ENCODE results near the gene MGLL. TPM values are rescaled to one million over a fixed set of nuclear protein-coding genes. Genes with fewer than 3 reads are reported as not detected.

MGLL gene
- total RNA-seq, result under 1 TPM; 0.10 to 0.25 TPM

DNA sequence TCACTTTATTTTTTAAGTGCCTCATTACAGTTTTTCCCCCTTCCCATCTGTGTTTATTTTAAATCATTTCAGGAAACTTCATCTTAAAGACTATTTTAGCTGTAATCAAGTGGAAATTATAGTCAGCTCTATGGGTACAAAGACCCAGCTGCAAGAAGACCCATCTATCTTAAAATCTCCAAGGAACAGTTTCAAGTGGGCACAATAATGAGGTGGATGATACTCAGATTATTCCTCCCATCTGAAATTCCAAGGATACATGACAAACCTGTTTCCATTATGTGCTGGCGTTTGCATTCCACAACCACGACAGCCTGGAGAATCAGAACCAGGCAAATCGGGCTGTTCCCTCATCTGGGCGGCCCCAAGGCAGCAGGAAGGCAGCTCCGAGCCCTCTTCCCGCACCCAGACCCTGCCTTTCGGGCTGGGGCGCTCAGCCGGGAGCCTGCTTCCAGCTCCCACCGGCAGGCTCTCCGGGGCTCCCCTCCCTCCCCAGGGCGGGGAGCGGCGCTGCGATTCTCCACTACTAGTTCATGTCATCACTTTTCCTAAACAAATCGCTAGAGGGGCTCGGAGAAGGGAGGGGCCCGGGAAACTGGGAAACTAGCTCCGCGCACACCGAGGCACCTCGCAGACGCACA, at the start of gene MGLL:
TSS of gene MGLL (minus strand) at position 475 of the 641 bp plus-strand sequence. CDS start at position 278, 197 bp downstream.
- no peak for DNase-seq
- H3K4me3 Mint-ChIP-seq, result peak within 1 kb of the TSS; percentile 76
- peaks cover 57% of the 10 kb centered on the region for H3K27me3 Mint-ChIP-seq
- ChIA-PET CTCF (interaction anchor here (1.0 to 1.3 kb wide), 2 partner anchors 11 to 125 kb away, joined by 3 to 4 read pairs; no protein-coding TSS in a partner anchor), POLR2A (no interaction called here)
- no peaks in the 10 kb centered on the region for H3K9me3 Mint-ChIP-seq
- H3K4me1 Mint-ChIP-seq, result peaks cover 18% of the 10 kb centered on the region
- no peak within 1 kb of the TSS for H3K27ac Mint-ChIP-seq
- H3K36me3 Mint-ChIP-seq (ENCODE audit: low read depth), result no peaks in the 10 kb centered on the region

DNA sequence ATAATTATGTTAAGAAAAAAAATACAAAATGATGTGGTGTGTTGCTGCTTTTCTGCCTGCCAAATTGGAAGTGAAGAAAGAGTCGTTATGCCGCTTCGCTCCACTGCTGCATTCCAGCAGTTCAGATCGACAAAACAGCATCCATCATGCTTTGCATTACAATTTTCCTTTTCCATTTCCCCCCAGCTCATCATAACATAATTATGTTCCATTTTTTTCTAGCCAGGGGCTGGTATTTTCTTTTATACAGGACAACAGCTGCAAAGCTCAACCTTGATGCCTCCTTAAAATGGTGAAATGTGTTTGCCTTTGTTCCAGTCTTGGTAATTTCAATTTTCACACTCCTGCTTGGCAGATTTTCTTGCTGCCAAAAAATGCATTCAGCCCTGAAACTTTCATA, 47.8 kb upstream of the MGLL start:
- DNase-seq, result no peak
- Mint-ChIP-seq H3K36me3 (ENCODE audit: low read depth) (no peaks in the 10 kb centered on the region), H3K27ac (no peak overlapping the region), H3K4me1 (no peaks in the 10 kb centered on the region), H3K4me3 (no peak overlapping the region), H3K27me3 (peaks cover 7% of the 10 kb centered on the region), H3K9me3 (no peaks in the 10 kb centered on the region)
- POLR2A ChIA-PET, result no interaction called here
- CTCF ChIA-PET, result no interaction called here

DNA sequence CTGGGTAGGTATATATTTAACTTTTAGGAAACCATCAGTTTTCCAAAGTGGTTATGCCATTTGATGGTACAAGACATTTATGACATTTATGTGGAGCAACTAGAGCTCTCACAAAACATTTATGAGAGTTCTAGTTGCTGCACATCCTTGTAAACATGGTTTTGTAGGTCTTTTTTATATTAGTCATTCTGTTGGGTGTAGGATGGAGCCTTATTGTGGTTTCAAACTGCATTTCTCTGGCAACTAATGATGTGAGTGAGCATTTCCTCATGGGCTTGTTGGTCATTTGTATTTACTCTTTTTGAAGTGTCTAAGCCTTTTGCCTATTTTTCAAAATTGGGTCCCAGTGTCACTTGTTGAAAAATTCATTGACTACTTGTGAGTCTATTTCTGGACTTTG, 45.7 kb upstream of the MGLL start:
- ChIA-PET POLR2A (no interaction called here), CTCF (no interaction called here)
- Mint-ChIP-seq H3K4me1 (no peaks in the 10 kb centered on the region), H3K27ac (no peak overlapping the region), H3K9me3 (no peaks in the 10 kb centered on the region), H3K27me3 (peaks cover 7% of the 10 kb centered on the region), H3K4me3 (no peak overlapping the region), H3K36me3 (ENCODE audit: low read depth) (no peaks in the 10 kb centered on the region)
- DNase-seq, result no peak

DNA sequence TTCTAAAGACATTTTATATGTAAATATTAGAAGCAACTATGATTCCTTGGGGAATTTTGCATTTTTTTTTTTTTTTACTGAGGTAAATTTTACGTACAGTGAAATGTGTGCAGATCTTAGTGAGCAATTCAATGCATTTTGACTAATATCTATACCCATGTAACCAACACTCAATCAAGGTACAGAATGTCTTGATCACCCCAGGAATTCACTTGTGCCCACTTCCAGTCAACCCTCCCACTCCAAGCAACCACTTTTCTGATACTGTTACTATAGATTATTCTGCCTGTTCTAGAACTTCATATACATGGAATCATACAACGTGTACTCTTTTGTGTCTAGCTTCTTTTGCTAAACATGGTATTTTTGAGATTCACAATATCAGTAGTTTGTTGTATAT, 45.1 kb upstream of the MGLL start:
- H3K4me3 Mint-ChIP-seq, result no peak overlapping the region
- no peaks in the 10 kb centered on the region for H3K4me1 Mint-ChIP-seq
- peaks cover 7% of the 10 kb centered on the region for H3K27me3 Mint-ChIP-seq
- POLR2A ChIA-PET, result no interaction called here
- H3K9me3 Mint-ChIP-seq, result no peaks in the 10 kb centered on the region
- CTCF ChIA-PET, result no interaction called here
- no peak overlapping the region for H3K27ac Mint-ChIP-seq
- no peaks in the 10 kb centered on the region for H3K36me3 Mint-ChIP-seq (ENCODE audit: low read depth)
- DNase-seq, result no peak

DNA sequence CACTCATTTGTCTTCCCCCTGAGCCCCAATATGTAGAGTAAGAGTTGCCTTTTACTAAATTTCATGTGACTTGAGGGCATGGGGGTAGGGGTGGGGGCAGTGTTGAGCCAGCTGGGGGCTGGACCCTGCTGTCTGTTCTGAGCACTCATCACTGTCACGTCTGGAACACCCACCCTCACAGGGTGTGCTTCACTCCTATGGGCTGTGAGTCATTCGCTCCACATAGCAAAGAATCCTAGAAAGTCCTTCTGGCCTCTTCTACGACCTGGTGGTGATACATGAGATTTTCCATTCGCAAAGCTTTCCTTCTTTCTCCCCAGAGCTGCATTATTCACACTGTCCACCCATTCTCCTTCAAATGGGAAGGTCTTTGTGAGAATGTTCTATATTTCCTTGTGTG, 43.6 kb upstream of the MGLL start:
- Mint-ChIP-seq H3K9me3 (no peaks in the 10 kb centered on the region), H3K27me3 (peaks cover 7% of the 10 kb centered on the region), H3K27ac (no peak overlapping the region), H3K36me3 (ENCODE audit: low read depth) (no peaks in the 10 kb centered on the region), H3K4me3 (no peak overlapping the region), H3K4me1 (no peaks in the 10 kb centered on the region)
- no peak for DNase-seq
- CTCF ChIA-PET, result interaction anchor here (0.6 kb wide), 1 partner anchor 10 kb away, joined by 3 read pairs; no protein-coding TSS in a partner anchor
- POLR2A ChIA-PET, result no interaction called here

DNA sequence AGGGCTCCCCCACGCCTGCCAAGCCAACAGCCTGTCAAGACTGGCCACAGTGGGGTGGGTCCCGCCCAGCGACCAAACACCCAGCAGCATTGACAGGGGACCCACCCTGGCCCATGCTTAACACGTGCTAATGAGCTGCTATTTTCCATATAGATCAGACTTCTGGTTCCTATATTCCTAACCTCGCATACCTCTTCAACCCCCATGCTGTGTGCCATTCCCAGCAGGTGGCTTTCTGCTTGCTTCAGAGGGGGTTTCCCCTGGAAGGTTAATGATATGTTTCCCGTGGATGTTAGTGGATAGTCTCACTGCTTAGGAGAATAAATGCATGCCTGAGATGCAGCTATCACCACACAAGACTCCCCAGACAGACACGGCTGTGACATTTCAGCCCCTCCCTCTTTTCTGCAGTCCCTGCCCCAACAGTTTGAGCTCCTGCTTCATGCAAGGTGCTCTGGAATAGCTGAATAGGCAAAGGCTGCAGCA, 37.9 kb upstream of the MGLL start:
- no peak for DNase-seq
- H3K27ac Mint-ChIP-seq, result no peak overlapping the region
- ChIA-PET CTCF (no interaction called here), POLR2A (no interaction called here)
- no peaks in the 10 kb centered on the region for H3K27me3 Mint-ChIP-seq
- H3K9me3 Mint-ChIP-seq, result no peaks in the 10 kb centered on the region
- H3K36me3 Mint-ChIP-seq (ENCODE audit: low read depth), result no peaks in the 10 kb centered on the region
- H3K4me3 Mint-ChIP-seq, result no peak overlapping the region
- peaks cover 2% of the 10 kb centered on the region for H3K4me1 Mint-ChIP-seq

DNA sequence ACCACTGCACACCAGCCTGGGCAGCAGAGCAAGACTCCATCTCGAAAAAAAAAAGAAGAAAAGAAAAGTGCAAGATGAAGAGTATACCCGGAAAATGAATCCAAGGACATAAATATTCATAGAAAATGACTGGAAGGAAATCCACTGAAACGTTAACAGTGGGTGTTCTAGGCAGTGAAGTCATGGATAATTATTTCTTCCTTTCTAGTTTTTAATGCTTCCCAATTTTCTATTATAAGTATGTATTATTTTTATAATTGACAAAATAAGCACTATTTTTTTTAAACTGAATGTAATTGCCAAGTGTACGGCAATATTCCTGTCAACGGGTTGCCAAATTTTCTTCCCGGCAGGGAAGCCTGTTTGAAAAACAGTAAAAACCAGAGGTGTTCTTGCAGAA, 37.4 kb upstream of the MGLL start:
- ChIA-PET POLR2A (no interaction called here), CTCF (no interaction called here)
- H3K27ac Mint-ChIP-seq, result no peak overlapping the region
- no peak for DNase-seq
- no peaks in the 10 kb centered on the region for H3K27me3 Mint-ChIP-seq
- H3K4me1 Mint-ChIP-seq, result peaks cover 2% of the 10 kb centered on the region
- no peak overlapping the region for H3K4me3 Mint-ChIP-seq
- no peaks in the 10 kb centered on the region for H3K9me3 Mint-ChIP-seq
- H3K36me3 Mint-ChIP-seq (ENCODE audit: low read depth), result no peaks in the 10 kb centered on the region

DNA sequence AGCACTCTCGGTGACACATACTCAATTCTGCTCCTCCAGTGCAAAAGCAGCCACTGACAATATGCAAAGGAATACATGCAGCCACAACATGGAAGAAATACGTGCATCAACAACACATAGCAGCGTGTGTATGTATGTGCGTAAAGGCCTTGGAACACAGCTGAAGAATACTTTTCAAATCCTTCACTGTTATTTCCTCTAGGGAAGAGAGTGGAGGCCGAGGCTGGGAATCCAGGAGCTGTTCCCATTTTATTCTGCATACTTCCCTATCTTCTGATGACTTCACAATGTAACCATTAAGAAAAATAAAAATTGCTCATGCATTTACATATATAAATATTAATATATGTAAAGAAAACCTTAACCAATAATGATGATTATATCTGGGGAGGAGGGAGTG, 36.6 kb upstream of the MGLL start:
- H3K9me3 Mint-ChIP-seq, result no peaks in the 10 kb centered on the region
- ChIA-PET POLR2A (no interaction called here), CTCF (no interaction called here)
- H3K4me3 Mint-ChIP-seq, result no peak overlapping the region
- H3K27ac Mint-ChIP-seq, result no peak overlapping the region
- no peaks in the 10 kb centered on the region for H3K36me3 Mint-ChIP-seq (ENCODE audit: low read depth)
- no peaks in the 10 kb centered on the region for H3K27me3 Mint-ChIP-seq
- peaks cover 2% of the 10 kb centered on the region for H3K4me1 Mint-ChIP-seq
- no peak for DNase-seq

DNA sequence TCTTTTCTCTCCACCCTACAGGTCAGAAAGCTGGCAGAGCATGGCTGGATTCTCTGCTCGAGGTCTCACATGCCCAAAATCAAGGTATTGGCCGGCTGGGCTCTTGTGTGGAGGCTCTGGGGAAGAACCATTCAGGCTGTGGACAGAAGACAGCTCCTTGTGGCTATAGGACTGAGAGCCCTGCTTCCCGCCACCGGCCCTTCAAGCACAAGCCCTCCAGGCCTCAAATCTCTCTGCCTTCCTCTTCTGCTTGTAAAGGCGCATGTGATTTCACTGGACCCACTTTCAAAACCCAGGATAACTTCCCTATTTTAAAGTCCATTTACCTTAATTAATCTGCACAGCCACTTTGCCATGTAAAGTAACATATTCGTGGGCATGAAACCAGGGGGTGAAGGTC, 36.2 kb upstream of the MGLL start:
- no peaks in the 10 kb centered on the region for H3K9me3 Mint-ChIP-seq
- no peak for DNase-seq
- no peaks in the 10 kb centered on the region for H3K27me3 Mint-ChIP-seq
- no peak overlapping the region for H3K4me3 Mint-ChIP-seq
- no peak overlapping the region for H3K27ac Mint-ChIP-seq
- peaks cover 2% of the 10 kb centered on the region for H3K4me1 Mint-ChIP-seq
- POLR2A ChIA-PET, result no interaction called here
- CTCF ChIA-PET, result no interaction called here
- no peaks in the 10 kb centered on the region for H3K36me3 Mint-ChIP-seq (ENCODE audit: low read depth)

DNA sequence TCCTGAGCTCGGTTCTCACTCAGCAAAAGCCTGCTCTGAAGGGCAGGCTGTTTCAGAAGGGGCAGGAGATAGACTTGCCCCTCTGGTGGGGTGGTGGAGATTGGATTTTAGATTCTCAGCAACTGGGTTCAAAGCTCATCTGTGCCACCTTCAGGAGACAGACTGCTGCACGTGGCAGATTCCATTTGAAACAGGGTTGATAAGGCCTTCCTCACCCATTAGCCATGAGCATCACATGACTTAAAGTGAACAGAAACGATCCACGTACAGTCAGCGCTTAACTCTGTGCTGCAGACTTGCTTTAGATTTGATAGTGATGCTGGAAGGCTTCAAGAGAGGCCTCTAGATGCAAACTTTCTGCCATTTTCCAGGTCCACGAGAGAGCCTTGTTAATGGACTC, 35.0 kb upstream of the MGLL start:
- Mint-ChIP-seq H3K27ac (no peak overlapping the region), H3K4me3 (no peak overlapping the region), H3K9me3 (no peaks in the 10 kb centered on the region), H3K27me3 (no peaks in the 10 kb centered on the region), H3K36me3 (ENCODE audit: low read depth) (no peaks in the 10 kb centered on the region), H3K4me1 (peaks cover 2% of the 10 kb centered on the region)
- POLR2A ChIA-PET, result no interaction called here
- CTCF ChIA-PET, result interaction anchor here (1.1 kb wide), 1 partner anchor 54 kb away, joined by 4 read pairs; no protein-coding TSS in a partner anchor
- DNase-seq, result no peak

DNA sequence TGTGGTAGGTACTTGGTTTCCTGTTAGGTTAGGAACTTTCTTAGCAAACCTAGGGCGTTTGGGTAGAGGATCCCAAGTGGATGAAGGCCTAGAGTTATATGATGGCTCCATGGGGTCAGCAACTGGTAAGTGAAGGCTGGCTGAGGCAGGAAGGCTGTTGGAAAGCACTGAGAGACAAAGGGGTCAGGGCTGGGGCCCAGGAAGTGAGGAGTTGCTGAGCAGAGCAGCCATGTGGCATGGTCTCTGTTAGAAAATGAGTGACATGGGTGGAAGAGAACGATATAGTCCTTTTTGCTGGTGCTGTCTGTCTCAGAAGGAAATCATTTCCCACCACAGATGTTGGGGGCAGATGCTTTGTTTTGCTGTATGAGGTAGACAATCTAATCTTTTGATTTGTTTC, 34.5 kb upstream of the MGLL start:
- POLR2A ChIA-PET, result no interaction called here
- Mint-ChIP-seq H3K27ac (no peak overlapping the region), H3K9me3 (no peaks in the 10 kb centered on the region), H3K27me3 (no peaks in the 10 kb centered on the region), H3K4me1 (peaks cover 2% of the 10 kb centered on the region), H3K4me3 (no peak overlapping the region), H3K36me3 (ENCODE audit: low read depth) (no peaks in the 10 kb centered on the region)
- CTCF ChIA-PET, result interaction anchor here (1.1 kb wide), 1 partner anchor 54 kb away, joined by 4 read pairs; no protein-coding TSS in a partner anchor
- no peak for DNase-seq

DNA sequence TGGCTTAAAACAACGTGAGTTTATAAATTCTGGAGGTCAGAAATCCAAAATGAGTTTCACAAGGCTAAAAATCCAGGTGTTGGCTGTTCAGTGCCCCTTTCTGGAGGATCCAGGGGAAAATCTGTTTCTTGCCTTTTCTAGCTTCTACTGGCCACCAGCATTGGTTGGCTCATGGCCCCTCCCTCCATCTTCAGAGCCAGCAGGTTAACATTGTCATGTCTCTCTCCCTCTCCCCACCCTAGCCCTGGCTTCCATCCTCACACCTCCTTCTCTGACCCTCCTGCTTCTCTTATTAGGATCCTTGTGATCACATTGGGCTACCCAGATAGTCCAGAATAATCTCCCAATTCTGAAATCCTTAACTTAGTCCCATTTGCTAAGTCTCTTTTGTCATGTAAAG, 32.9 kb upstream of the MGLL start:
- no peak overlapping the region for H3K4me3 Mint-ChIP-seq
- no peak overlapping the region for H3K27ac Mint-ChIP-seq

DNA sequence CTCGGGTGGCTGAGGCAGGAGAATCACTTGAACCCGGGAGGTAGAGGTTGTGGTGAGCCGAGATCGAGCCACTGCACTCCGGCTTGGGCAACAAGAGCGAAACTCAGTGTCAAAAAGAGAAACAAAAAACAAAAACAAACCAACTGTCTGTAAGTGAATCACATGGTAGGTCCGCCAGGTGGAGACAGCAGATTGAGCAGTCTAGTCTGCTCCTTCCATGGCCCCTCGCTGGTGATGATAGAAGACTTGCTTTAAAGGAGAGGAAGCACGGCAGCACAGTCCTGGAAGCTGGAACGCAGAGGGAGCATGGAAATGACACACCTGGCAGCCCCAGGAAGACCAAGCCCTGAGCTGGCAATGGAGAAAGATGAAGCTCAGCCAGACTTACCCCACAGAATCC, 31.4 kb upstream of the MGLL start:
- no peak overlapping the region for H3K4me3 Mint-ChIP-seq
- H3K36me3 Mint-ChIP-seq (ENCODE audit: low read depth), result no peaks in the 10 kb centered on the region
- H3K9me3 Mint-ChIP-seq, result no peaks in the 10 kb centered on the region
- no peak for DNase-seq
- H3K4me1 Mint-ChIP-seq, result peaks cover 2% of the 10 kb centered on the region
- ChIA-PET POLR2A (no interaction called here), CTCF (no interaction called here)
- peaks cover 3% of the 10 kb centered on the region for H3K27me3 Mint-ChIP-seq
- H3K27ac Mint-ChIP-seq, result peak overlapping the region; percentile 0

More for the DNA sequence above, 32.9 kb upstream of the MGLL start:
- Mint-ChIP-seq H3K4me1 (peaks cover 2% of the 10 kb centered on the region), H3K9me3 (no peaks in the 10 kb centered on the region), H3K36me3 (ENCODE audit: low read depth) (no peaks in the 10 kb centered on the region), H3K27me3 (no peaks in the 10 kb centered on the region)
- ChIA-PET POLR2A (no interaction called here), CTCF (no interaction called here)
- no peak for DNase-seq

DNA sequence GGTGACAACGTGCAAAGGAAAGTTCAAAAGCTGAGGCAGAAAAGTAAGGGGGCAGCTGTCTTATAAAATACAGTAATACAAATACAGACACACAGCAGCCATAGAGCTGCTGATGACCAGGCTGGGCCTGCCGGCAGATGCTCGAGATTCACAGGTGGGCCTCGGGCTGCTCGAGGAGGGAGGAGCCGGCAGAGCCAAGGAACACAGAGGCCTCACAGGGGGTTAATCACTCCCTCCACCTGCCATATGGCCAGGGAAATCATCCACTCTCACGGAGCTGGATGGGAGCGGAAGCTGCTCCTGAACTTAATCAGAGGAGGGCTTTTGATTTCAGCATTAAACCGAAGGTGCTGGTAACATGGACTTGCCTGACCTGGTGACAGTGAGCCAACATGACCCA, 29.6 kb upstream of the MGLL start:
- Mint-ChIP-seq H3K27ac (no peak overlapping the region), H3K27me3 (peaks cover 10% of the 10 kb centered on the region), H3K4me1 (peaks cover 2% of the 10 kb centered on the region), H3K4me3 (no peak overlapping the region), H3K36me3 (ENCODE audit: low read depth) (no peaks in the 10 kb centered on the region), H3K9me3 (no peaks in the 10 kb centered on the region)
- CTCF ChIA-PET, result no interaction called here
- no peak for DNase-seq
- POLR2A ChIA-PET, result no interaction called here
